IMR-90 (cell line): ENCODE results near the gene SDS. TPM values are rescaled to one million over a fixed set of nuclear protein-coding genes. Genes with fewer than 3 reads are reported as not detected.

Source experiments
- ATAC-seq: fragments of 200-7000 bp; cut with Tn5 transposase; 2 replicates; pipeline ENCODE4 v1.9.1; 2020; ENCODE audit warnings: low read depth, mild to moderate bottlenecking, moderate library complexity
- BruUV-seq: library from RNA; stranded (reverse); fragments of 400-500 nt; replicated peaks from 2 replicates; lab custom pipeline; 2021; lab: Mats Ljungman, UMichigan
- CTCF ChIA-PET: fragments of 300-600 bp; formaldehyde crosslinking; extraction: SDS; loops from one replicate; lab custom pipeline; 2021; ENCODE audit warnings: antibody characterized with exemption; lab: Yijun Ruan, JAX
- POLR2A ChIA-PET: fragments of 300-600 bp; sonication (Branson Sonifier 250); formaldehyde crosslinking; loops from one replicate; lab custom pipeline; 2022; ENCODE audit warnings: antibody characterized with exemption; ENCODE audit not compliant: unreplicated experiment; lab: Charles Lee
- DNase-seq: peaks from one replicate; pipeline ENCODE4 v3.0.0; 2013
- H2AFZ ChIP-seq: replicated peaks from 2 replicates; pipeline ENCODE3; 2013; ENCODE audit warnings: low read length, mild to moderate bottlenecking; ENCODE audit not compliant: poor library complexity
- H2AK5ac ChIP-seq: 2 replicates; pipeline ENCODE4 v1.6.1; 2013; ENCODE audit warnings: low read depth, low read length, inconsistent platforms
- H2AK9ac ChIP-seq: replicated peaks from 2 replicates; pipeline ENCODE3; 2013; ENCODE audit warnings: mild to moderate bottlenecking, low read depth, low read length, moderate library complexity; ENCODE audit not compliant: poor library complexity
- H2BK120ac ChIP-seq: 2 replicates; pipeline ENCODE4 v1.6.1; 2013; ENCODE audit warnings: low read depth, low read length, inconsistent platforms
- H2BK15ac ChIP-seq: 3 replicates; pipeline ENCODE4 v1.6.1; 2013; ENCODE audit warnings: low read depth, low read length, inconsistent platforms
- H2BK20ac ChIP-seq: 2 replicates; pipeline ENCODE4 v1.6.1; 2013; ENCODE audit warnings: low read depth, mild to moderate bottlenecking, inconsistent platforms, low read length, moderate library complexity
- H2BK5ac ChIP-seq: 2 replicates; pipeline ENCODE4 v1.6.1; 2013; ENCODE audit warnings: mild to moderate bottlenecking, low read depth, low read length, inconsistent platforms; ENCODE audit not compliant: poor library complexity, severe bottlenecking
- H3K14ac ChIP-seq: replicated peaks from 2 replicates; pipeline ENCODE4 v1.6.1; 2013; ENCODE audit warnings: low read depth, low read length, inconsistent platforms
- H3K18ac ChIP-seq: 2 replicates; pipeline ENCODE4 v1.6.1; 2013; ENCODE audit warnings: low read depth, low read length, control low read depth
- H3K23ac ChIP-seq: 2 replicates; pipeline ENCODE4 v1.6.1; 2013; ENCODE audit warnings: low read depth, low read length, inconsistent platforms
- H3K27ac ChIP-seq: 2 replicates; pipeline ENCODE4 v1.5.1; 2013; ENCODE audit warnings: mild to moderate bottlenecking, control low read depth, low read length; ENCODE audit not compliant: insufficient read depth
- H3K27me3 ChIP-seq: 2 replicates; pipeline ENCODE4 v1.6.1; 2013; ENCODE audit warnings: low read length; ENCODE audit not compliant: control insufficient read depth, insufficient read depth
- H3K36me3 ChIP-seq: 2 replicates; pipeline ENCODE4 v1.6.1; 2013; ENCODE audit warnings: low read length, mixed read lengths; ENCODE audit not compliant: control insufficient read depth, insufficient read depth
- H3K4ac ChIP-seq: 2 replicates; pipeline ENCODE4 v1.6.1; 2013; ENCODE audit warnings: low read depth, low read length, inconsistent platforms
- H3K4me1 ChIP-seq: 2 replicates; pipeline ENCODE4 v1.6.1; 2013; ENCODE audit warnings: low read length, mixed read lengths; ENCODE audit not compliant: control insufficient read depth, insufficient read depth
- H3K4me2 ChIP-seq: 2 replicates; pipeline ENCODE4 v1.6.1; 2013; ENCODE audit warnings: low read depth, mild to moderate bottlenecking, control low read depth, low read length, moderate library complexity
- H3K4me3 ChIP-seq: 2 replicates; pipeline ENCODE4 v1.5.1; 2013; ENCODE audit warnings: low read depth, mild to moderate bottlenecking, control low read depth, low read length, moderate library complexity; ENCODE audit not compliant: insufficient read depth
- H3K56ac ChIP-seq: 2 replicates; pipeline ENCODE4 v1.6.1; 2013; ENCODE audit warnings: low read length, inconsistent platforms; ENCODE audit not compliant: insufficient read depth; ENCODE audit errors: extremely low read depth
- H3K79me1 ChIP-seq, 2 experiments: 2 replicates each; pipeline ENCODE4 v1.6.1; 2013; ENCODE audit warnings: low read length in 2 of 2, inconsistent platforms in 1 of 2, low read depth in 1 of 2
- H3K9ac ChIP-seq: 2 replicates; pipeline ENCODE4 v1.6.1; 2013; ENCODE audit warnings: low read depth, low read length, control low read depth
- H3K9me1 ChIP-seq: 2 replicates; pipeline ENCODE4 v1.6.1; 2013; ENCODE audit warnings: low read length, inconsistent platforms; ENCODE audit not compliant: insufficient read depth
- H3K9me3 ChIP-seq: 2 replicates; pipeline ENCODE4 v1.6.1; 2013; ENCODE audit warnings: low read length; ENCODE audit not compliant: control insufficient read depth, insufficient read depth
- H4K20me1 ChIP-seq: 2 replicates; pipeline ENCODE4 v1.6.1; 2013; ENCODE audit warnings: low read length, inconsistent platforms; ENCODE audit not compliant: insufficient read depth
- H4K5ac ChIP-seq: 2 replicates; pipeline ENCODE4 v1.6.1; 2013; ENCODE audit warnings: mild to moderate bottlenecking, low read depth, low read length, control low read depth
- H4K8ac ChIP-seq, 2 experiments: 2 replicates each; pipeline ENCODE4 v1.6.1; 2013; ENCODE audit warnings: low read depth in 2 of 2, low read length in 2 of 2, control low read depth in 1 of 2, inconsistent platforms in 1 of 2
- H4K91ac ChIP-seq: 2 replicates; pipeline ENCODE4 v1.6.1; 2013; ENCODE audit warnings: low read depth, low read length, inconsistent platforms; ENCODE audit not compliant: insufficient read depth
- BHLHE40 ChIP-seq: fragments of 150-350 bp; IDR thresholded peaks from 2 replicates; pipeline ENCODE4 v1.6.1; 2016; ENCODE audit warnings: mild to moderate bottlenecking, low read depth, low read length
- CEBPB ChIP-seq: IDR thresholded peaks from 2 replicates; pipeline ENCODE4 v1.6.1; 2012; ENCODE audit warnings: low read depth, low read length, improper control_type of control experiment
- CHD1 ChIP-seq: IDR thresholded peaks from 2 replicates; pipeline ENCODE4 v1.6.1; 2012; ENCODE audit warnings: low read depth, low read length, improper control_type of control experiment
- FOS ChIP-seq: fragments of 150-350 bp; IDR thresholded peaks from 2 replicates; pipeline ENCODE4 v1.6.1; 2016; ENCODE audit warnings: low read depth, low read length
- MAFK ChIP-seq: IDR thresholded peaks from 2 replicates; pipeline ENCODE4 v1.6.1; 2012; ENCODE audit warnings: low read depth, low read length, improper control_type of control experiment
- MAZ ChIP-seq: IDR thresholded peaks from 2 replicates; pipeline ENCODE4 v1.6.1; 2012; ENCODE audit warnings: low read depth, mild to moderate bottlenecking, low read length, improper control_type of control experiment, moderate library complexity, borderline replicate concordance
- NFE2L2 ChIP-seq: fragments of 150-350 bp; IDR thresholded peaks from 2 replicates; pipeline ENCODE4 v1.6.1; 2016; ENCODE audit warnings: low read depth, mild to moderate bottlenecking, low read length
- POLR2A ChIP-seq: IDR thresholded peaks from 2 replicates; pipeline ENCODE4 v1.6.1; 2012; ENCODE audit warnings: mild to moderate bottlenecking, low read depth, low read length
- RAD21 ChIP-seq: IDR thresholded peaks from 2 replicates; pipeline ENCODE4 v1.6.1; 2012; ENCODE audit warnings: low read length, improper control_type of control experiment
- RCOR1 ChIP-seq: IDR thresholded peaks from 2 replicates; pipeline ENCODE4 v1.6.1; 2012; ENCODE audit warnings: mild to moderate bottlenecking, low read length, improper control_type of control experiment; ENCODE audit not compliant: insufficient replicate concordance
- RFX5 ChIP-seq: IDR thresholded peaks from 2 replicates; pipeline ENCODE4 v1.8.0; 2012; ENCODE audit warnings: low read depth, mild to moderate bottlenecking, low read length, moderate library complexity
- SMC3 ChIP-seq: fragments of 150-350 bp; IDR thresholded peaks from 2 replicates; pipeline ENCODE4 v1.6.1; 2016; ENCODE audit warnings: low read depth, mild to moderate bottlenecking, antibody characterized with exemption, low read length, moderate library complexity
- WGBS, 2 experiments: methylation state at CpG; one replicate each; pipeline versions ENCODE4 v1.1.5 to v1.1.7; 2013; ENCODE audit warnings: missing lambda C conversion rate in 2 of 2; ENCODE audit not compliant: insufficient read length in 1 of 2; ENCODE audit errors: extremely low coverage in 2 of 2; 5-methylcytosine and 5-hydroxymethylcytosine counted together
- dilution Hi-C: fragments of 300-500 bp; cut with HindIII; formaldehyde crosslinking; loops from one replicate; pipeline ENCODE4 v1.14.3; 2018; ENCODE audit warnings: low sequenced_read_pairs; ENCODE audit not compliant: unreplicated experiment
- in situ Hi-C: fragments of 300-500 bp; cut with MboI; formaldehyde crosslinking; loops from 3 replicates; pipeline ENCODE4 v1.14.3; 2019; ENCODE audit warnings: low sequenced_read_pairs, inconsistent platforms, mixed read lengths
- intact Hi-C: fragments of 100-400 bp; cut with micrococcal nuclease; formaldehyde crosslinking; loops from 2 replicates; pipeline ENCODE4 v1.10.0; 2022
- polyA plus RNA-seq, 3 experiments: library from polyadenylated mRNA; depleted of rRNA; stranded (reverse); fragments of >200 nt; gene quantifications; 2 replicates each; pipeline ENCODE4 v1.2.3, GENCODE V29; 2012; ENCODE audit warnings: low replicate concordance in 1 of 3
- total RNA-seq: library from RNA; depleted of rRNA; stranded (reverse); fragments of >200 nt; gene quantifications from 2 replicates; pipeline ENCODE4 v1.2.3, GENCODE V29; 2012
- TF ChIP-seq, protein P1 (sequence below): fragments of 150-350 bp; IDR thresholded peaks from 2 replicates; pipeline ENCODE4 v1.6.1; 2017; ENCODE audit warnings: mild to moderate bottlenecking, antibody characterized with exemption, low read length, low read depth
- TF ChIP-seq, protein P2 (sequence below): conservative IDR thresholded peaks from 2 replicates; pipeline ENCODE4 v1.5.1; 2012; ENCODE audit warnings: mild to moderate bottlenecking, low read depth, low read length, improper control_type of control experiment
- TF ChIP-seq, protein P3 (sequence below): fragments of 150-350 bp; IDR thresholded peaks from 2 replicates; pipeline ENCODE4 v1.6.1; 2016; ENCODE audit warnings: low read depth, mild to moderate bottlenecking, low read length, moderate library complexity, borderline replicate concordance

The SDS gene
- total and polyA plus RNA-seq, 2 of the 4 experiments (the other 2 are of a cell fraction): not detected

DNA sequence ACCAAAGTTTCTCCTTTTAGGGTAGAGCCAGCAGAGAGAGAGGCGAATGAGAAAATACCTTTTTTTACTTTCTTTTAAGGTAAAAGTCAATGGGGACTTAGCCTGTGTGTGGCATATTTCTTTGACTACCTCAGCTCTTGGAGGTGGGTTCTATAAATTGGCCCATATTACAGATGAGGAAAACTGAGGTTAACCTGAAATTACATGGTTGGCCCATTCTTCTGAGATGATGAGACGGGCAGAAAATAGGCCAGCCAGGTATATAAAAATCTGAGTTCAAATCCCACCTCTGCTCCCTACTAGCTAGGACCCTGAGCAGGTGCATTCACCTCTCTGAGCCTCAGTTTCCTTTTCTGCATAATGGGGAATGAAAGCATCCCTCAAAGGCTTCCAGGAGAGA lies 45.6 kb upstream of the SDS start:
- Histone ChIP-seq H2AK5ac (no peak overlapping the region), H4K91ac (no peak overlapping the region), H3K9me1 (no peaks in the 10 kb centered on the region), H3K4me3 (no peak overlapping the region), H2AK9ac (no peak overlapping the region), H3K23ac (no peak overlapping the region), H3K4ac (no peak overlapping the region), H3K36me3 (no peaks in the 10 kb centered on the region), H2BK5ac (no peak overlapping the region), H2AFZ (no peak overlapping the region), H4K20me1 (no peaks in the 10 kb centered on the region), H3K9ac (no peak overlapping the region), H3K4me2 (no peak overlapping the region), H3K4me1 (no peaks in the 10 kb centered on the region), H3K14ac (no peak overlapping the region), H3K18ac (no peak overlapping the region), H4K5ac (no peak overlapping the region), H4K8ac (no peak overlapping the region), H3K27me3 (peaks cover 3% of the 10 kb centered on the region; the same call in 1 of the 2 replicates), H2BK15ac (no peak overlapping the region), H2BK120ac (no peak overlapping the region), H3K79me1 (no peaks in the 10 kb centered on the region), H3K27ac (no peak overlapping the region), H3K56ac (no peak overlapping the region), H3K9me3 (no peaks in the 10 kb centered on the region), H2BK20ac (no peak overlapping the region)
- dilution Hi-C loops: no loop called here
- WGBS, 2 experiments: 100% methylated on average over 1 of the region's 2 CpGs; no CpG with 5 or more reads in 1 of the 2 experiments
- no peak for ATAC-seq
- in situ Hi-C loops: no loop called here
- ChIA-PET CTCF (interaction anchor here (1.4 kb wide), 1 partner anchor 13 kb away, joined by 4 read pairs; no protein-coding TSS in a partner anchor), POLR2A (no interaction called here)
- no peak for DNase-seq
- BruUV-seq: no TSS peak
- intact Hi-C loops: no loop called here
- TF ChIP-seq MAZ: no peak
- TF ChIP-seq POLR2A: no peak
- no peak for TF ChIP-seq RCOR1
- TF ChIP-seq NFE2L2: no peak
- TF ChIP-seq, protein P1, sequence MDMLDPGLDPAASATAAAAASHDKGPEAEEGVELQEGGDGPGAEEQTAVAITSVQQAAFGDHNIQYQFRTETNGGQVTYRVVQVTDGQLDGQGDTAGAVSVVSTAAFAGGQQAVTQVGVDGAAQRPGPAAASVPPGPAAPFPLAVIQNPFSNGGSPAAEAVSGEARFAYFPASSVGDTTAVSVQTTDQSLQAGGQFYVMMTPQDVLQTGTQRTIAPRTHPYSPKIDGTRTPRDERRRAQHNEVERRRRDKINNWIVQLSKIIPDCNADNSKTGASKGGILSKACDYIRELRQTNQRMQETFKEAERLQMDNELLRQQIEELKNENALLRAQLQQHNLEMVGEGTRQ: no peak
- TF ChIP-seq, protein P2, sequence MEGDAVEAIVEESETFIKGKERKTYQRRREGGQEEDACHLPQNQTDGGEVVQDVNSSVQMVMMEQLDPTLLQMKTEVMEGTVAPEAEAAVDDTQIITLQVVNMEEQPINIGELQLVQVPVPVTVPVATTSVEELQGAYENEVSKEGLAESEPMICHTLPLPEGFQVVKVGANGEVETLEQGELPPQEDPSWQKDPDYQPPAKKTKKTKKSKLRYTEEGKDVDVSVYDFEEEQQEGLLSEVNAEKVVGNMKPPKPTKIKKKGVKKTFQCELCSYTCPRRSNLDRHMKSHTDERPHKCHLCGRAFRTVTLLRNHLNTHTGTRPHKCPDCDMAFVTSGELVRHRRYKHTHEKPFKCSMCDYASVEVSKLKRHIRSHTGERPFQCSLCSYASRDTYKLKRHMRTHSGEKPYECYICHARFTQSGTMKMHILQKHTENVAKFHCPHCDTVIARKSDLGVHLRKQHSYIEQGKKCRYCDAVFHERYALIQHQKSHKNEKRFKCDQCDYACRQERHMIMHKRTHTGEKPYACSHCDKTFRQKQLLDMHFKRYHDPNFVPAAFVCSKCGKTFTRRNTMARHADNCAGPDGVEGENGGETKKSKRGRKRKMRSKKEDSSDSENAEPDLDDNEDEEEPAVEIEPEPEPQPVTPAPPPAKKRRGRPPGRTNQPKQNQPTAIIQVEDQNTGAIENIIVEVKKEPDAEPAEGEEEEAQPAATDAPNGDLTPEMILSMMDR: no peak
- no peak for TF ChIP-seq FOS
- TF ChIP-seq RAD21: no peak
- TF ChIP-seq, protein P3, sequence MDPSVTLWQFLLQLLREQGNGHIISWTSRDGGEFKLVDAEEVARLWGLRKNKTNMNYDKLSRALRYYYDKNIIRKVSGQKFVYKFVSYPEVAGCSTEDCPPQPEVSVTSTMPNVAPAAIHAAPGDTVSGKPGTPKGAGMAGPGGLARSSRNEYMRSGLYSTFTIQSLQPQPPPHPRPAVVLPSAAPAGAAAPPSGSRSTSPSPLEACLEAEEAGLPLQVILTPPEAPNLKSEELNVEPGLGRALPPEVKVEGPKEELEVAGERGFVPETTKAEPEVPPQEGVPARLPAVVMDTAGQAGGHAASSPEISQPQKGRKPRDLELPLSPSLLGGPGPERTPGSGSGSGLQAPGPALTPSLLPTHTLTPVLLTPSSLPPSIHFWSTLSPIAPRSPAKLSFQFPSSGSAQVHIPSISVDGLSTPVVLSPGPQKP: no peak
- no peak for TF ChIP-seq BHLHE40
- no peak for TF ChIP-seq CHD1
- no peak for TF ChIP-seq RFX5
- no peak for TF ChIP-seq SMC3
- TF ChIP-seq MAFK: no peak
- TF ChIP-seq CEBPB: no peak
